Fibroblast of pulmonary artery (primary cell): ENCODE measurements around the gene S100PBP.

Experiments
- DNase-seq: peaks from one replicate; pipeline ENCODE4 v3.0.0-alpha.2; 2010; ENCODE audit warnings: low read depth
- H3K4me3 ChIP-seq: replicated peaks from 2 replicates; pipeline ENCODE4 v1.5.1; 2011; ENCODE audit warnings: low read depth, mild to moderate bottlenecking, control low read depth, low read length, moderate library complexity
- TF ChIP-seq, protein P1 (sequence below): IDR thresholded peaks from 2 replicates; pipeline ENCODE4 v1.5.1; 2011; ENCODE audit warnings: mild to moderate bottlenecking, control low read depth, low read length, inconsistent platforms; ENCODE audit errors: missing control alignments

The S100PBP gene

GRCh38 chr1:32883338-32884031, 66.0 kb downstream of the S100PBP start:
- no peak overlapping the region for H3K4me3 ChIP-seq
- DNase-seq, result no peak
- TF ChIP-seq, protein P1, sequence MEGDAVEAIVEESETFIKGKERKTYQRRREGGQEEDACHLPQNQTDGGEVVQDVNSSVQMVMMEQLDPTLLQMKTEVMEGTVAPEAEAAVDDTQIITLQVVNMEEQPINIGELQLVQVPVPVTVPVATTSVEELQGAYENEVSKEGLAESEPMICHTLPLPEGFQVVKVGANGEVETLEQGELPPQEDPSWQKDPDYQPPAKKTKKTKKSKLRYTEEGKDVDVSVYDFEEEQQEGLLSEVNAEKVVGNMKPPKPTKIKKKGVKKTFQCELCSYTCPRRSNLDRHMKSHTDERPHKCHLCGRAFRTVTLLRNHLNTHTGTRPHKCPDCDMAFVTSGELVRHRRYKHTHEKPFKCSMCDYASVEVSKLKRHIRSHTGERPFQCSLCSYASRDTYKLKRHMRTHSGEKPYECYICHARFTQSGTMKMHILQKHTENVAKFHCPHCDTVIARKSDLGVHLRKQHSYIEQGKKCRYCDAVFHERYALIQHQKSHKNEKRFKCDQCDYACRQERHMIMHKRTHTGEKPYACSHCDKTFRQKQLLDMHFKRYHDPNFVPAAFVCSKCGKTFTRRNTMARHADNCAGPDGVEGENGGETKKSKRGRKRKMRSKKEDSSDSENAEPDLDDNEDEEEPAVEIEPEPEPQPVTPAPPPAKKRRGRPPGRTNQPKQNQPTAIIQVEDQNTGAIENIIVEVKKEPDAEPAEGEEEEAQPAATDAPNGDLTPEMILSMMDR, result no peak

DNA sequence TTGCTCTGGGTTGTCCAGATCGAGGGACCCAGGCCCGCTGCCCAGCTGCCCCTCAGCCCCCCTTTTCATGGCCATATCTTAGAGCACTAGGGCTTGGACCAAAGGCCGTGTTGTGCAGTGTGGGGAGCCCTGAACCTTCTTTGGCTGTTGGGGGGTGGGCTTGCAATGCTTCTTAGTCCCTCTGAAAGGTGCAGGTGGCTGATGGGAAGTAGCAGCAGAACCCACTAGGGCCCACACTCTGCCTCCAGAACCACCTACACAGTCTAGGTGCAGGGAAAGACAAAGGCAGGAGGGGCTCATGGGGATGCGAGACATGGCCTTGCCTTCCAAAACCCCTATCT, 66.5 kb downstream of the S100PBP start:
- no peak for DNase-seq
- no peak overlapping the region for H3K4me3 ChIP-seq
- TF ChIP-seq, protein P1, result no peak

DNA sequence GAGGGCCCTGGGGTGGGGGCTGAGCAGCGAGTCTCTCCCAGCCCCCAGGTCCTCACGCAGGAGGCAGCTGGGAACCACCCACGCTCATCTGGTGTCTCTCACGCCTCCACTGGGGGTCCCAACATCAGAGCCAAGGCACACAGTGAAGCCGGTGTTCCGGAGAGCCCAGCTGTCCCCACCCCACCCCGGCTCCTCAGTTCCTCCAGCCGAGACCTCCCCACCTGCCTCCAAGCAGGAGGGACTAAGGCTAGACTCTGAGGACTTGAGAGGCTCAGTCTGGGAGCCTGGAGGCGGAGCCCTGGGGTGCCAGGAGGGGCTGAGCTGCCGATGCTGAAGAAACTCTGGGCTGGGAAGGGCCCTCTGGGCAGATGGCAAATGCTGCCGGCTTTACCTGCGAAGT, 67.3 kb downstream of the S100PBP start:
- H3K4me3 ChIP-seq, result no peak overlapping the region
- TF ChIP-seq, protein P1, result no peak
- no peak for DNase-seq

GRCh38 chr1:32885676-32886003, 68.2 kb downstream of the S100PBP start:
- TF ChIP-seq, protein P1, result no peak
- H3K4me3 ChIP-seq, result no peak overlapping the region
- no peak for DNase-seq

DNA sequence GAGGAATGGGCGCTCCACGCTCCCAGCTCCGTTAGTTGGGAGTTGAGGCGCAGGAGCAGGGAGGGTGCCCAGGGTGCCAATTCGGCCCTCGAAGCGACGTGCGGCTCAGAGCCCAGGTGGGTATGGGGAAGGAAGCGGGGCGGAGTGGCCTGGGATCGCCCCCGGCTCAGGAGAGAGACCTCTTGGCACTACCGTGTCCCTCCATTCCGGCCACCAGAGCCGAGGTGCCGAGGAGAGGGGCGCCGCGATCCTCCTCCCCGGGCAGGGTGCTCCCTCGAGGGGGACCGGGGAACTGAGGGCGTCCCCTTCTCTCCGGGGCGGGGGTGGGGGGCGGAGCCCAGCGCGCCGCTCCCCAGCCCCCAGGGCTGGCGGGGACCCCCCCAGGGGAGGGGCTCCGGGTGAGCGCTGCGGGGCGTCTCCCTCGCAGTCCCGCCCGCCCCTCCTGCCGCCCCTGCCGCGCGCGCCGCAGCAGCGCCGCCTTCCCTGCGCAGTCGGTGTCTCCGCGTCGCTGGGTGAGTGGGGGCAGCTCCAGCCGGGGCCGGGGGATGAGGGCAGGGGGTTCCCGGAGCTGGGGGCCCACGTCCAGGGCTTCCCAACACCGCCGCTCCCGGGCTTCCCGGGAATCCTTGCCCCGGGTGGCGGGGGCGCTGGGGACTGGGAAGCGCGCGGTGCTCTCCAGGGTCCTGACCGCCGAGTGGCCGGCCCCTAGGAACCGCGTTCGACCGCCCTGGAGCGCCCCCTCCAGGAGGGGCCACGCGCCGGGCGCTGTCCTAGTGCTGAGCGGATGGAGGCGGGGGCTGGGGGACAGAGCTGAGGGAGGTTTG, 68.8 kb downstream of the S100PBP start, which contains the start of gene HPCA:
Gene HPCA (plus strand): TSS at position 488 of the 824 bp plus-strand sequence. CDS start 2,408 bp downstream, outside the sequence.
- DNase-seq, result peak; percentile 58
- H3K4me3 ChIP-seq, result no peak within 1 kb of the TSS
- TF ChIP-seq, protein P1, result peak; percentile 59

DNA sequence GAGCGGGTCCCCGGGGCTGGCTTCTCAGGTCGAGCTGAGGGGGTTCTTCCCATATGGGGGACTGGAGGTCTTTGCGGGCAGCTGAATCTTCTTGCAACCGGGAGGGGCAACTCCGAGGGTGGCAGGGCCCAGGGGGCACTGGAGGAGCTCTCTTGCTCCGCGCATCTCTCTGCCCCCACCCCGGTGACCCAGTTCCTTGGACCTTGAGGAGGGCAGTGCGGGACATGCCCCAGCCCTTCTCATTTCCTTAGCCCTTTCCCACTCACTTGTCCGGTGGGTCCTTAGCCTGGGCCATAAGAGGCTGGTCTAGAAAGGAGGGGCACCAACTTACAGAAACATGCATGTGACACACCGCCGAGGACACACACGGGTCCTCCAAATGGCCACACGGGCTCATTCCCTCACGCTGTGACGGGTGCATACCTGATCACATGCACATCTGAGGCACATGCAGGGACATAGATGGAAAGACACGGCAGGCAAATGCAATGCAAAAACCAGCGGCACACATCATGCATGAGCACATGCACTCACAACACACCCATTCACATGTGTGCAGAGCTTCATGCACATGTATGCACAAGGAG, 69.5 kb downstream of the S100PBP start:
- TF ChIP-seq, protein P1, result no peak
- H3K4me3 ChIP-seq, result no peak overlapping the region
- no peak for DNase-seq
